H1 (cell line): ENCODE measurements around the gene COL17A1. TPM values are rescaled to one million over a fixed set of nuclear protein-coding genes. Genes with fewer than 3 reads are reported as not detected.

Experiments
- CTCF ChIA-PET: fragments of 300-600 bp; sonication (Branson Sonifier 250); formaldehyde crosslinking; loops from one replicate; lab custom pipeline; 2021; ENCODE audit not compliant: partially characterized antibody; lab: Charles Lee
- POLR2A ChIA-PET: fragments of 300-600 bp; sonication (Branson Sonifier 250); formaldehyde crosslinking; loops from one replicate; lab custom pipeline; 2021; ENCODE audit warnings: inconsistent platforms; ENCODE audit not compliant: partially characterized antibody; lab: Charles Lee
- DNase-seq, 2 experiments: peaks; one replicate each; pipeline versions ENCODE4 v3.0.0 to v3.0.0-alpha.2; 2010 to 2022; ENCODE audit warnings: low spot score in 2 of 2, low read depth in 1 of 2, mixed read lengths in 1 of 2
- FAIRE-seq: peaks from 2 replicates; lab custom pipeline; 2011; peaks lifted over from hg19 to GRCh38; lab: Jason Lieb, UNC
- H2AFZ ChIP-seq: 2 replicates; pipeline ENCODE4 v1.8.1; 2012; ENCODE audit warnings: low read length, inconsistent platforms
- H2AK5ac ChIP-seq: 2 replicates; pipeline ENCODE4 v1.6.1; 2013; ENCODE audit warnings: low read depth, low read length
- H2BK120ac ChIP-seq: replicated peaks from 2 replicates; pipeline ENCODE3; 2013; ENCODE audit warnings: low read depth, low read length, inconsistent platforms
- H2BK12ac ChIP-seq: 2 replicates; pipeline ENCODE4 v1.6.1; 2013; ENCODE audit warnings: low read depth, low read length
- H2BK15ac ChIP-seq: 2 replicates; pipeline ENCODE4 v1.6.1; 2013; ENCODE audit warnings: low read length
- H2BK20ac ChIP-seq: 2 replicates; pipeline ENCODE4 v1.6.1; 2013; ENCODE audit warnings: low read length
- H2BK5ac ChIP-seq: 2 replicates; pipeline ENCODE4 v1.6.1; 2013; ENCODE audit warnings: low read depth, low read length
- H3K14ac ChIP-seq: 2 replicates; pipeline ENCODE4 v1.6.1; 2013; ENCODE audit warnings: inconsistent platforms; ENCODE audit not compliant: insufficient read length
- H3K18ac ChIP-seq: 2 replicates; pipeline ENCODE4 v1.6.1; 2013; ENCODE audit warnings: low read length; ENCODE audit errors: extremely low read depth
- H3K23ac ChIP-seq: 2 replicates; pipeline ENCODE4 v1.6.1; 2013; ENCODE audit warnings: inconsistent platforms; ENCODE audit not compliant: insufficient read length
- H3K23me2 ChIP-seq: 2 replicates; pipeline ENCODE4 v1.6.1; 2013; ENCODE audit warnings: low read depth, low read length
- H3K27ac ChIP-seq: 2 replicates; pipeline ENCODE4 v1.6.1; 2011; ENCODE audit warnings: low read depth, low read length, inconsistent platforms
- H3K27me3 ChIP-seq, 4 experiments: replicated peaks in 1 of 4; 1 replicate in 1 of 4; 2 replicates in 3 of 4; pipeline versions ENCODE4 v1.6.1 to v1.8.1; 2011 to 2013; ENCODE audit warnings: low read length in 3 of 4, mild to moderate bottlenecking in 3 of 4, inconsistent platforms in 2 of 4, mixed read lengths in 2 of 4, moderate library complexity in 1 of 4; ENCODE audit not compliant: control insufficient read depth in 3 of 4, insufficient read depth in 3 of 4; ENCODE audit errors: extremely low read depth in 1 of 4
- H3K36me3 ChIP-seq, 4 experiments: 2 replicates each; pipeline versions ENCODE4 v1.6.1 to v1.8.1; 2011 to 2013; ENCODE audit warnings: mild to moderate bottlenecking in 4 of 4, low read length in 3 of 4, moderate library complexity in 2 of 4, control low read depth in 1 of 4, inconsistent platforms in 1 of 4; ENCODE audit not compliant: insufficient read depth in 4 of 4, control insufficient read depth in 2 of 4
- H3K4ac ChIP-seq: replicated peaks from 2 replicates; pipeline ENCODE3; 2013; ENCODE audit warnings: low read length, low read depth, mixed read lengths, inconsistent platforms; ENCODE audit not compliant: insufficient read length
- H3K4me1 ChIP-seq, 4 experiments: replicated peaks in 1 of 4; 1 replicate in 1 of 4; 2 replicates in 3 of 4; pipeline versions ENCODE4 v1.6.1 to v1.8.1; 2011 to 2013; ENCODE audit warnings: low read length in 3 of 4, inconsistent platforms in 2 of 4, mixed read lengths in 1 of 4; ENCODE audit not compliant: insufficient read depth in 4 of 4, control insufficient read depth in 3 of 4
- H3K4me2 ChIP-seq, 2 experiments: 2 replicates each; pipeline versions ENCODE4 v1.6.1 to v1.8.1; 2011 to 2013; ENCODE audit warnings: low read depth in 2 of 2, low read length in 2 of 2, control low read depth in 1 of 2, inconsistent platforms in 1 of 2, mild to moderate bottlenecking in 1 of 2; ENCODE audit not compliant: insufficient read depth in 1 of 2
- H3K4me3 ChIP-seq, 4 experiments: fragments of 200-600, 300-600 bp in 1 of 4; sonication (generic), shearing (Covaris generic), sonication (Bioruptor Twin) in 1 of 4; 2 replicates each; pipeline versions ENCODE4 v1.5.1 to v1.8.1; 2011 to 2016; ENCODE audit warnings: low read length in 4 of 4, low read depth in 3 of 4, control low read depth in 2 of 4, inconsistent platforms in 2 of 4, mild to moderate bottlenecking in 2 of 4, mixed read lengths in 1 of 4, moderate library complexity in 1 of 4; ENCODE audit not compliant: insufficient read depth in 2 of 4; ENCODE audit errors: extremely low read depth in 1 of 4
- H3K56ac ChIP-seq: replicated peaks from 2 replicates; pipeline ENCODE3; 2013; ENCODE audit warnings: low read depth, mild to moderate bottlenecking, mixed read lengths, low read length, inconsistent platforms; ENCODE audit not compliant: insufficient read length
- H3K79me1 ChIP-seq: 2 replicates; pipeline ENCODE4 v1.6.1; 2013; ENCODE audit warnings: low read depth, low read length, control low read depth
- H3K79me2 ChIP-seq, 2 experiments: 2 replicates each; pipeline versions ENCODE4 v1.6.1 to v1.8.1; 2012 to 2013; ENCODE audit warnings: low read length in 2 of 2, mild to moderate bottlenecking in 2 of 2, inconsistent platforms in 1 of 2; ENCODE audit not compliant: insufficient read depth in 2 of 2, control insufficient read depth in 1 of 2
- H3K9ac ChIP-seq, 4 experiments: replicated peaks in 1 of 4; 1 replicate in 1 of 4; 2 replicates in 3 of 4; pipeline versions ENCODE4 v1.6.1 to v1.8.1; 2011 to 2013; ENCODE audit warnings: low read depth in 3 of 4, low read length in 3 of 4, control low read depth in 2 of 4, mild to moderate bottlenecking in 2 of 4, moderate library complexity in 2 of 4, inconsistent platforms in 1 of 4; ENCODE audit errors: extremely low read depth in 1 of 4
- H3K9me3 ChIP-seq, 2 experiments: 2 replicates each; pipeline versions ENCODE4 v1.6.1 to v1.8.1; 2012 to 2013; ENCODE audit warnings: mild to moderate bottlenecking in 2 of 2, moderate library complexity in 2 of 2, control low read depth in 1 of 2, inconsistent platforms in 1 of 2, low read depth in 1 of 2, low read length in 1 of 2, mixed read lengths in 1 of 2; ENCODE audit not compliant: insufficient read depth in 2 of 2
- H4K20me1 ChIP-seq, 2 experiments: replicated peaks in 1 of 2; 2 replicates each; pipeline versions ENCODE3 to v1.8.1; 2011 to 2013; ENCODE audit warnings: inconsistent platforms in 2 of 2, low read length in 2 of 2, mild to moderate bottlenecking in 1 of 2; ENCODE audit not compliant: insufficient read depth in 2 of 2, control insufficient read depth in 1 of 2
- H4K5ac ChIP-seq: 2 replicates; pipeline ENCODE4 v1.6.1; 2013; ENCODE audit warnings: low read length, low read depth, mixed read lengths, inconsistent platforms; ENCODE audit not compliant: insufficient read length
- H4K8ac ChIP-seq: 2 replicates; pipeline ENCODE4 v1.8.0; 2013; ENCODE audit warnings: mild to moderate bottlenecking, moderate library complexity, low read length, inconsistent platforms; ENCODE audit not compliant: insufficient read depth; ENCODE audit errors: extremely low read depth
- H4K91ac ChIP-seq: replicated peaks from 2 replicates; pipeline ENCODE3; 2013; ENCODE audit warnings: low read length, mixed read lengths, inconsistent platforms; ENCODE audit not compliant: insufficient read length
- BACH1 ChIP-seq: IDR thresholded peaks from 2 replicates; pipeline ENCODE4 v1.6.1; 2012; ENCODE audit warnings: low read length, improper control_type of control experiment
- CHD2 ChIP-seq: IDR thresholded peaks from 2 replicates; pipeline ENCODE4 v1.6.1; 2012; ENCODE audit warnings: low read length, improper control_type of control experiment
- CTBP2 ChIP-seq: IDR thresholded peaks from 2 replicates; pipeline ENCODE4 v1.7.0; 2011; ENCODE audit warnings: borderline replicate concordance, mild to moderate bottlenecking, moderate library complexity, mixed read lengths, low read length; ENCODE audit not compliant: insufficient read depth, insufficient read length
- EP300 ChIP-seq, 2 experiments: IDR thresholded peaks; 1 replicate in 1 of 2; 2 replicates in 1 of 2; pipeline ENCODE4 v1.6.1; 2011 to 2012; ENCODE audit warnings: low read depth in 2 of 2, low read length in 2 of 2, mild to moderate bottlenecking in 2 of 2, borderline replicate concordance in 1 of 2, inconsistent platforms in 1 of 2, moderate library complexity in 1 of 2
- GTF2F1 ChIP-seq: IDR thresholded peaks from 2 replicates; pipeline ENCODE4 v1.6.1; 2012; ENCODE audit warnings: low read depth, low read length, improper control_type of control experiment, borderline replicate concordance
- JUND ChIP-seq: IDR thresholded peaks from 2 replicates; pipeline ENCODE4 v1.6.1; 2011; ENCODE audit warnings: mild to moderate bottlenecking, improper control_type of control experiment, low read length
- KDM1A ChIP-seq: fragments of 200-600, 300-600 bp; sonication (generic); IDR thresholded peaks from 2 replicates; pipeline ENCODE4 v1.7.1; 2016; ENCODE audit warnings: mild to moderate bottlenecking, low read length, borderline replicate concordance
- NANOG ChIP-seq: IDR thresholded peaks from 2 replicates; pipeline ENCODE4 v1.6.1; 2011; ENCODE audit warnings: low read length, low read depth, mild to moderate bottlenecking, inconsistent platforms; ENCODE audit not compliant: insufficient read depth, poor library complexity, severe bottlenecking
- POLR2A ChIP-seq, 2 experiments: IDR thresholded peaks; 1 replicate in 1 of 2; 2 replicates in 1 of 2; pipeline ENCODE4 v1.6.1; 2011; ENCODE audit warnings: low read depth in 2 of 2, low read length in 2 of 2, mild to moderate bottlenecking in 2 of 2; ENCODE audit errors: control extremely low read depth in 1 of 2
- POLR2AphosphoS5 ChIP-seq: IDR thresholded peaks from 2 replicates; pipeline ENCODE4 v1.6.1; 2011; ENCODE audit warnings: low read depth, low read length
- POU5F1 ChIP-seq: IDR thresholded peaks from 2 replicates; pipeline ENCODE4 v1.6.1; 2011; ENCODE audit warnings: low read depth, mild to moderate bottlenecking, low read length, moderate library complexity
- RAD21 ChIP-seq, 2 experiments: IDR thresholded peaks in 1 of 2; conservative IDR thresholded peaks in 1 of 2; 2 replicates each; pipeline ENCODE4 v1.6.1; 2011; ENCODE audit warnings: low read depth in 2 of 2, low read length in 2 of 2, improper control_type of control experiment in 1 of 2, inconsistent platforms in 1 of 2, mild to moderate bottlenecking in 1 of 2, moderate library complexity in 1 of 2
- RBBP5 ChIP-seq: IDR thresholded peaks from 2 replicates; pipeline ENCODE4 v1.7.1; 2012; ENCODE audit warnings: low read depth, mild to moderate bottlenecking, inconsistent platforms, low read length, moderate library complexity, borderline replicate concordance
- ZNF274 ChIP-seq: IDR thresholded peaks from 2 replicates; pipeline ENCODE4 v1.7.0; 2012; ENCODE audit warnings: low read length, borderline replicate concordance; ENCODE audit errors: extremely low read depth
- WGBS, 2 experiments: shearing (Covaris generic) in 1 of 2; methylation state at CpG; one replicate each; pipeline versions ENCODE4 v1.1.6 to v1.1.7; 2013 to 2015; ENCODE audit warnings: low lambda C conversion rate in 2 of 2, mixed read lengths in 2 of 2, inconsistent platforms in 1 of 2, low coverage in 1 of 2, missing lambda C conversion rate in 1 of 2; ENCODE audit not compliant: insufficient replicate concordance in 2 of 2, insufficient coverage in 1 of 2, insufficient read length in 1 of 2; ENCODE audit errors: extremely low coverage in 1 of 2, missing lambda C conversion rate in 1 of 2; 5-methylcytosine and 5-hydroxymethylcytosine counted together
- polyA plus RNA-seq, 7 experiments: library from polyadenylated mRNA; depleted of rRNA in 3 of 7; stranded (reverse) in 5 of 7; unstranded in 2 of 7; fragments of >200 nt in 5 of 7; fragments of 200-250 nt in 2 of 7; gene quantifications; 1 replicate in 5 of 7; 2 replicates in 1 of 7; 4 replicates in 1 of 7; pipeline versions ENCODE4 v1.2.1 to v1.2.3, GENCODE V29; 2011 to 2013; ENCODE audit warnings: missing spikeins in 2 of 7, mixed read lengths in 2 of 7
- total RNA-seq: library from RNA; stranded (reverse); fragmentation: NEBNext Ultra II Directional; extraction: Animal tissue kit (Norgen Biotek cat#: 25700); gene quantifications from 2 replicates; pipeline ENCODE4 v1.2.1, GENCODE V29; 2021

COL17A1 gene
- total and polyA plus RNA-seq, 2 of the 8 experiments (the other 6 are each of a cell fraction or from before 2014, with no cell fraction given), result 0.35 to 0.37 TPM

- Histone ChIP-seq H2BK12ac (peak overlapping the region; percentile 41; the same call in 1 of the 2 replicates), H4K8ac (no peak overlapping the region), H3K23me2 (no peaks in the 10 kb centered on the region), H2BK120ac (no peak overlapping the region), H3K79me2 (no peaks in the 10 kb centered on the region), H3K4me1 (peaks cover 3 to 10% (median 4%) of the 10 kb centered on the region in 4 experiments), H4K20me1 (no peaks in the 10 kb centered on the region), H2AK5ac (no peak overlapping the region), H3K36me3 (no peaks in the 10 kb centered on the region), H3K4ac (no peak overlapping the region), H4K91ac (no peak overlapping the region), H3K14ac (no peak overlapping the region), H2BK15ac (no peak overlapping the region), H2AFZ (no peak overlapping the region), H3K9me3 (no peaks in the 10 kb centered on the region), H2BK20ac (peak overlapping the region; percentile 77), H2BK5ac (no peak overlapping the region; the same call in 1 of the 2 replicates), H3K23ac (no peak overlapping the region), H3K9ac (no peak overlapping the region), H3K27me3 (no peaks in the 10 kb centered on the region), H3K4me3 (no peak overlapping the region), H3K18ac (0 out of 2 replicates have a peak overlapping the region, but pooled peaks have one; percentile 9), H3K4me2 (no peak overlapping the region), H3K27ac (no peak overlapping the region), H4K5ac (no peak overlapping the region), H3K79me1 (no peaks in the 10 kb centered on the region), H3K56ac (no peak overlapping the region)
- ChIA-PET CTCF (interaction anchor here (0.8 to 2.7 kb wide), 13 partner anchors 9 to 194 kb away, joined by 3 to 11 read pairs (median 3); no protein-coding TSS in a partner anchor), POLR2A (interaction anchor here (1.2 to 2.5 kb wide), 4 partner anchors 8 to 40 kb away, joined by 3 to 13 read pairs (median 4); partner anchors contain the start of gene SFR1)
- WGBS, 2 experiments, result 95% methylated on average over 5 of the region's 5 CpGs; no CpG with 5 or more reads in 1 of the 2 experiments
- DNase-seq (no peak), FAIRE-seq (peak; percentile 60)
- TF ChIP-seq KDM1A (no peak), POLR2A (IDR thresholded peaks at IDR 0.05; ENCODE audit: control extremely low read depth in 1 of 2, low read depth in 2 of 2, low read length in 2 of 2) (no peak), RAD21 (IDR thresholded peaks at IDR 0.05 in 1 of 2, conservative IDR thresholded peaks at IDR 0.05 in 1 of 2; ENCODE audit: low read depth in 2 of 2, low read length in 2 of 2) (no peak), EP300 (IDR thresholded peaks at IDR 0.05; ENCODE audit: borderline replicate concordance in 1 of 2, low read depth in 2 of 2, low read length in 2 of 2) (no peak), POU5F1 (no peak), CHD2 (no peak), NANOG (no peak), RBBP5 (no peak), JUND (no peak), ZNF274 (no peak), CTBP2 (no peak), POLR2AphosphoS5 (no peak), BACH1 (no peak), GTF2F1 (no peak)
These were observed 3.7 kb downstream of the COL17A1 start for GRCh38 chr10:104081998-104082397.
